Osteoblast (primary cell): ENCODE measurements around the gene NEK9. TPM values are rescaled to one million over a fixed set of nuclear protein-coding genes. Genes with fewer than 3 reads are reported as not detected.

ENCODE experiments used
- DNase-seq: peaks from one replicate; pipeline ENCODE4 v3.0.0; 2011; ENCODE audit warnings: low spot score, mixed read lengths; ENCODE audit not compliant: insufficient read length; ENCODE audit errors: missing footprints
- H2AFZ ChIP-seq: 2 replicates; pipeline ENCODE4 v1.6.0; 2011; ENCODE audit warnings: mild to moderate bottlenecking, low read length
- H3K27ac ChIP-seq: 2 replicates; pipeline ENCODE4 v1.5.1; 2011; ENCODE audit warnings: mild to moderate bottlenecking, low read depth, low read length, moderate library complexity
- H3K27me3 ChIP-seq: 2 replicates; pipeline ENCODE4 v1.6.0; 2012; ENCODE audit warnings: mild to moderate bottlenecking, control low read depth, inconsistent platforms, low read length, moderate library complexity; ENCODE audit not compliant: insufficient read depth
- H3K36me3 ChIP-seq: 2 replicates; pipeline ENCODE4 v1.5.1; 2011; ENCODE audit warnings: mild to moderate bottlenecking, low read length, control low read depth, moderate library complexity; ENCODE audit not compliant: insufficient read depth
- H3K4me1 ChIP-seq: 2 replicates; pipeline ENCODE4 v1.5.1; 2011; ENCODE audit warnings: mild to moderate bottlenecking, low read length, control low read depth, moderate library complexity; ENCODE audit not compliant: insufficient read depth
- H3K4me2 ChIP-seq: 2 replicates; pipeline ENCODE4 v1.6.0; 2011; ENCODE audit warnings: mild to moderate bottlenecking, low read length; ENCODE audit not compliant: insufficient read depth
- H3K4me3 ChIP-seq: fragments of 200-600 bp; sonication (generic); 3 replicates; pipeline ENCODE4 v1.5.1; 2012; ENCODE audit warnings: mild to moderate bottlenecking, low read length, inconsistent platforms; ENCODE audit not compliant: insufficient read depth
- H3K79me2 ChIP-seq: 2 replicates; pipeline ENCODE4 v1.6.0; 2012; ENCODE audit warnings: mild to moderate bottlenecking, low read length, control low read depth, inconsistent platforms; ENCODE audit not compliant: insufficient read depth
- H3K9me3 ChIP-seq: 2 replicates; pipeline ENCODE4 v1.5.1; 2011; ENCODE audit warnings: low read depth, low read length, control low read depth
- H4K20me1 ChIP-seq: 2 replicates; pipeline ENCODE4 v1.6.0; 2012; ENCODE audit warnings: mild to moderate bottlenecking, low read length, control low read depth; ENCODE audit not compliant: insufficient read depth
- total RNA-seq: library from RNA; depleted of rRNA; stranded (reverse); fragments of >200 nt; gene quantifications from 2 replicates; pipeline ENCODE4 v1.2.3, GENCODE V29; 2012
- TF ChIP-seq, protein P1 (sequence below): IDR thresholded peaks from 2 replicates; pipeline ENCODE4 v1.5.1; 2011; ENCODE audit warnings: mild to moderate bottlenecking, low read depth, low read length, moderate library complexity; ENCODE audit errors: extremely low read depth

The NEK9 gene
- total RNA-seq, 1 donor = 42.7 TPM

DNA sequence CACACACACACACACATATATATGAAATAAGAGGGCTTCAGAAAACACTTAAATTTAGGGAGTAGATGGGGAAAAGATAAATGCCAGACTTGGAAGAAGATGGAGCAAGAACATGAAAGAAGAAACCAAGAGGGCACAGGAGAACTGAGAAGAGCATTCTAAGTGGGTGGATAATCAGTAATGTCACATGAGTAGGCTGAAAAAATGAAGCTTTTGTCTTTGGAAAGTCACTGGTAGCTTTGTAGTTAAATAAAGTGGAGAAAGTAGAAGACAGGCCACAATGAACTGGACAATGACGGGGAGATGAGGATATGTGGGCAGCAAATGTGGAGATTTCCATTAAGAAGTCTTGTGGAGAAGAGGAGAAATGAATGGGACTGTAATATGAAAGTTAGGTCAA lies 59.6 kb downstream of the NEK9 start:
- Histone ChIP-seq H3K27me3 (no peaks in the 10 kb centered on the region), H4K20me1 (no peaks in the 10 kb centered on the region), H3K4me2 (no peak overlapping the region), H3K27ac (no peak overlapping the region), H2AFZ (no peak overlapping the region), H3K4me1 (peaks cover 10% of the 10 kb centered on the region), H3K79me2 (peaks cover 14% of the 10 kb centered on the region), H3K36me3 (no peaks in the 10 kb centered on the region), H3K9me3 (no peaks in the 10 kb centered on the region), H3K4me3 (no peak overlapping the region)
- DNase-seq = no peak
- TF ChIP-seq, protein P1, sequence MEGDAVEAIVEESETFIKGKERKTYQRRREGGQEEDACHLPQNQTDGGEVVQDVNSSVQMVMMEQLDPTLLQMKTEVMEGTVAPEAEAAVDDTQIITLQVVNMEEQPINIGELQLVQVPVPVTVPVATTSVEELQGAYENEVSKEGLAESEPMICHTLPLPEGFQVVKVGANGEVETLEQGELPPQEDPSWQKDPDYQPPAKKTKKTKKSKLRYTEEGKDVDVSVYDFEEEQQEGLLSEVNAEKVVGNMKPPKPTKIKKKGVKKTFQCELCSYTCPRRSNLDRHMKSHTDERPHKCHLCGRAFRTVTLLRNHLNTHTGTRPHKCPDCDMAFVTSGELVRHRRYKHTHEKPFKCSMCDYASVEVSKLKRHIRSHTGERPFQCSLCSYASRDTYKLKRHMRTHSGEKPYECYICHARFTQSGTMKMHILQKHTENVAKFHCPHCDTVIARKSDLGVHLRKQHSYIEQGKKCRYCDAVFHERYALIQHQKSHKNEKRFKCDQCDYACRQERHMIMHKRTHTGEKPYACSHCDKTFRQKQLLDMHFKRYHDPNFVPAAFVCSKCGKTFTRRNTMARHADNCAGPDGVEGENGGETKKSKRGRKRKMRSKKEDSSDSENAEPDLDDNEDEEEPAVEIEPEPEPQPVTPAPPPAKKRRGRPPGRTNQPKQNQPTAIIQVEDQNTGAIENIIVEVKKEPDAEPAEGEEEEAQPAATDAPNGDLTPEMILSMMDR = no peak

DNA sequence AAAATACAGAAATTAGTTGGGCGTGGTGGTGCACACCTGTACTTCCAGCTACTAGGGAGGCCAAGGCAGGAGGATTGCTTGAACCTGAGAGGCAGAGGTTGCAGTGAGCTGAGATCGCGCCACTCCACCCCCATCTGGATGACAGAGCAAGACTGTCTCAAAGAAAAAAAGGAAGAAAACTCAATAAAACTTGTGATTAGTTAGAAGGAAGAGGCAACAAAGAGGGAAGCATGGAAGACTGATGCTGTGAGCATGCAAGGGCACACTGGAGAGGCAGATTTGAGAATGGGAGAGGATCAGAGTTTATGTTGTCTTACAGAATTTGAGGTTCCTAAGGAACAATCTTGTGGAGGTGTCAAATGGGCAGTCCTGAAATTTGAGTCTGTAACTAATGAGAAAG lies 60.2 kb downstream of the NEK9 start:
- Histone ChIP-seq H3K4me3 (no peak overlapping the region), H3K4me1 (peaks cover 10% of the 10 kb centered on the region), H3K79me2 (peaks cover 14% of the 10 kb centered on the region), H3K27me3 (no peaks in the 10 kb centered on the region), H3K4me2 (no peak overlapping the region), H3K36me3 (no peaks in the 10 kb centered on the region), H3K9me3 (no peaks in the 10 kb centered on the region), H2AFZ (no peak overlapping the region), H3K27ac (no peak overlapping the region), H4K20me1 (no peaks in the 10 kb centered on the region)
- no peak for DNase-seq
- TF ChIP-seq, protein P1 = no peak

DNA sequence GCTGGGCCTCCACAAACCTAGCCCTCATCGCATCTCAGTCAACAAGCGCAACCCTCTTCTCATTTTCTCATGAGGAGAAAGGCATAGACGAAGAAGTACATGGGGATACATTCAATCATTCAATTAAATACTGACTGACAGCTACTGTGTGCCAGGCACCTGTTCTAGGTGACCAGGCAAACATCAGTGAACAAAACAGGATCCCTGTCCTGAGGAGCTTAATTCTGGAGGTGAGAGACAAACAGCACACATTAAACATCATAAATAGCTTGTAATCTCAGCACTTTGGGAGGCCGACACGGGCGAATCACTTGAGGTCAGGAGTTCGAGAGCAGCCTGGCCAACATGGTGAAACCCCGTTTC lies 62.7 kb downstream of the NEK9 start:
- Histone ChIP-seq H3K4me2 (peak overlapping the region; percentile 98), H3K36me3 (no peaks in the 10 kb centered on the region), H3K9me3 (no peaks in the 10 kb centered on the region), H3K4me3 (peak overlapping the region; percentile 93), H3K27ac (peak overlapping the region; percentile 4), H2AFZ (peak overlapping the region; percentile 66), H3K27me3 (no peaks in the 10 kb centered on the region), H3K4me1 (peaks cover 10% of the 10 kb centered on the region), H3K79me2 (peaks cover 20% of the 10 kb centered on the region), H4K20me1 (no peaks in the 10 kb centered on the region)
- TF ChIP-seq, protein P1 = no peak
- DNase-seq = no peak

DNA sequence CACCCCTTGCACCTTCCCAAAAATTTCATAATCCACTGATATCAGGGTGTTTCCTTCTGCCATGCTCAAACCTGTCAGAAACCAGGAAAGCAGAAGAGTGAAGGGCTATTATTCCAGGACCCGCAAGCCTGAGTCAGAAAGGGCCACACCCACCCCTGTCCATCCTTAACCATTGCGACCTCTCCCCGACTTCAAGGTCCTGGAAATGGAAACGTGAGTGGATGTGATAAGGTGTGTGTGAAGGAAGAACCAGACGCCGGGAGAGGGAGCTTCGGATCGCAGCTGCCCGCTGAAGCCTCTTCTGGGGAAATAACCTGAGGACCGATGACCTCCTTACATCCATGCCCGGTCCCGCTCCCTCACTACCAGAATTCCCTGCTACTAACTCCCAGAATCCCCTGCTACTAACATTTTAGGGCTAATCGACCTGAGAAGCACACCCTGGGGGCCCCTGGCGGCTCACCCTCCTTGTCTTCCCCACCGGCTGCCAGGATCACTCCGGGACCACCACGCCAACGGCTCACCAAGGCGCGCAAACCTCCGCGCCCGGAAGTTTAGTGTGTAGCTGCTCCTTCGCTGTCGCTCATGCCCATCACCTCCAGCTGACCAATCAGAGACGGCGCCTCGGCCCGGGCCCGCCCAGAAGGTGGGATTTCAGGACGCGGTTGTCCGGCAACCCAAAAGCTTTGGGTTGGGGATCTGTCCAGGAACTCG lies 63.2 kb downstream of the NEK9 start, which contains the start of gene ACYP1:
ACYP1 (minus strand) TSS at position 534 of the 714 bp plus-strand sequence; CDS start at position 63, 471 bp downstream.
- Histone ChIP-seq H3K4me1 (peaks cover 10% of the 10 kb centered on the region), H3K79me2 (peaks cover 21% of the 10 kb centered on the region), H3K36me3 (no peaks in the 10 kb centered on the region), H3K4me3 (peak within 1 kb of the TSS; percentile 93), H3K27me3 (no peaks in the 10 kb centered on the region), H3K27ac (peak within 1 kb of the TSS; percentile 68), H4K20me1 (no peaks in the 10 kb centered on the region), H3K4me2 (peak within 1 kb of the TSS; percentile 98), H3K9me3 (no peaks in the 10 kb centered on the region), H2AFZ (peak within 1 kb of the TSS; percentile 95)
- TF ChIP-seq, protein P1 = no peak
- DNase-seq = peak; percentile 92
